ENCODE measurements around the gene APOA5. TPM values are rescaled to one million over a fixed set of nuclear protein-coding genes. Genes with fewer than 3 reads are reported as not detected.

The APOA5 gene
- total and polyA plus RNA-seq, 2 of the 13 experiments (the other 11 are each of a cell fraction or from before 2014, with no cell fraction given): 44.0 to 49.1 TPM

- TF ChIP-seq MAX (IDR thresholded peaks at IDR 0.05): no peak
- TF ChIP-seq TARDBP (CRISPR knock-in tag; IDR thresholded peaks at IDR 0.05): peak; percentile 98
- no peak for TF ChIP-seq TRIM22 (IDR thresholded peaks at IDR 0.05)
- no peak for TF ChIP-seq RBAK (CRISPR knock-in tag; IDR thresholded peaks at IDR 0.05)
- TF ChIP-seq HHEX (CRISPR knock-in tag; IDR thresholded peaks at IDR 0.05): peak; percentile 51; the same call in 1 of the 2 replicates
- no peak for TF ChIP-seq PCBP2 (optimal IDR thresholded peaks at IDR 0.05; ENCODE audit: low read depth, low read length, poor library complexity, severe bottlenecking)
- peak; percentile 94 to 96 for TF ChIP-seq NR2F1 (CRISPR knock-in tag; IDR thresholded peaks at IDR 0.05)
- TF ChIP-seq SRSF1 (optimal IDR thresholded peaks at IDR 0.05; ENCODE audit: low read depth, low read length): peak; percentile 97
- TF ChIP-seq TMF1 (CRISPR knock-in tag; IDR thresholded peaks at IDR 0.05; ENCODE audit: low read depth): peak; percentile 91
- TF ChIP-seq NCOA5 (CRISPR knock-in tag; IDR thresholded peaks at IDR 0.05): no peak
- TF ChIP-seq ZNF816 (CRISPR knock-in tag; IDR thresholded peaks at IDR 0.05; ENCODE audit: borderline replicate concordance): no peak
- TF ChIP-seq ZMYM4 (CRISPR knock-in tag; IDR thresholded peaks at IDR 0.05): peak; percentile 79
- peak; percentile 86 for TF ChIP-seq FOXK1 (CRISPR knock-in tag; IDR thresholded peaks at IDR 0.05; ENCODE audit: borderline replicate concordance, low read depth)
- no peak for TF ChIP-seq ZNF839 (CRISPR knock-in tag; IDR thresholded peaks at IDR 0.05; ENCODE audit: borderline replicate concordance)
- TF ChIP-seq CAMTA2 (CRISPR knock-in tag; IDR thresholded peaks at IDR 0.05; ENCODE audit: borderline replicate concordance): no peak
- TF ChIP-seq ZFP90 (CRISPR knock-in tag; IDR thresholded peaks at IDR 0.05; ENCODE audit: borderline replicate concordance): peak; percentile 82; the same call in 1 of the 2 replicates
- TF ChIP-seq NFE2L1 (CRISPR knock-in tag; IDR thresholded peaks at IDR 0.05; ENCODE audit: borderline replicate concordance): no peak
- no peak for TF ChIP-seq XRCC5 (optimal IDR thresholded peaks at IDR 0.05; ENCODE audit: low read length)
- TF ChIP-seq ZNF546 (CRISPR knock-in tag; conservative IDR thresholded peaks at IDR 0.05): no peak
- no peak; the same call in none of the 2 replicates for TF ChIP-seq ZNF788 (CRISPR knock-in tag; IDR thresholded peaks at IDR 0.05; ENCODE audit: borderline replicate concordance)
- peak; percentile 91 for TF ChIP-seq BRF2 (CRISPR knock-in tag; IDR thresholded peaks at IDR 0.05)
- peak; percentile 89 for TF ChIP-seq SAP130 (CRISPR knock-in tag; IDR thresholded peaks at IDR 0.05; ENCODE audit: low read depth)
- TF ChIP-seq PRDM10 (CRISPR knock-in tag; IDR thresholded peaks at IDR 0.05; ENCODE audit: low read depth): peak; percentile 75; the same call in 1 of the 2 replicates
- no peak for TF ChIP-seq ARNT (IDR thresholded peaks at IDR 0.05)
Measured at GRCh38 chr11:116837231-116838091, 45.8 kb upstream of the APOA5 start, which contains the start of gene APOA1 (continued).

Measured in HepG2 (cell line).